ENCODE results near the gene EXPH5. TPM values are rescaled to one million over a fixed set of nuclear protein-coding genes. Genes with fewer than 3 reads are reported as not detected.

The EXPH5 gene
- total and polyA plus RNA-seq, 9 of the 15 experiments (the other 6 are each of a cell fraction or from before 2014, with no cell fraction given) = 1.3 to 8.5 (median 4.8) TPM

- BruUV-seq (replicated peaks) = no TSS peak
- Histone ChIP-seq H3K27ac (ENCODE audit: extremely low read depth, low read depth, low read length) (no peak overlapping the region), H3K9me3 (replicated peaks; ENCODE audit: control insufficient read depth, insufficient read depth, low read depth, low read length) (no peaks in the 10 kb centered on the region), H4K20me1 (replicated peaks; ENCODE audit: control insufficient read depth, insufficient read depth, low read length) (no peaks in the 10 kb centered on the region), H2AFZ (ENCODE audit: low read depth, low read length) (no peak overlapping the region), H3K27me3 (ENCODE audit: control insufficient read depth in 2 of 2, insufficient read depth in 2 of 2, low read length in 2 of 2) (no peaks in the 10 kb centered on the region), H3K36me3 (ENCODE audit: control insufficient read depth, insufficient read depth, low read length) (peaks cover 2% of the 10 kb centered on the region; the same call in 1 of the 3 replicates), H3K4me3 (no peak overlapping the region), H3K4me1 (replicated peaks in 1 of 2; ENCODE audit: control insufficient read depth in 2 of 2, insufficient read depth in 2 of 2, low read length in 2 of 2) (peaks cover 0 to 9% of the 10 kb centered on the region in 2 experiments; a peak in 2 of 5 replicates), H3K9ac (ENCODE audit: insufficient read depth in 1 of 2, low read depth in 2 of 2, low read length in 2 of 2) (no peak overlapping the region), H3K79me2 (ENCODE audit: control insufficient read depth, insufficient read depth, low read length) (peaks cover 15% of the 10 kb centered on the region), H3K9me1 (ENCODE audit: control insufficient read depth, insufficient read depth, low read length) (no peaks in the 10 kb centered on the region), H3K4me2 (ENCODE audit: insufficient read depth, low read length) (no peak overlapping the region)
- TF ChIP-seq, protein P1, sequence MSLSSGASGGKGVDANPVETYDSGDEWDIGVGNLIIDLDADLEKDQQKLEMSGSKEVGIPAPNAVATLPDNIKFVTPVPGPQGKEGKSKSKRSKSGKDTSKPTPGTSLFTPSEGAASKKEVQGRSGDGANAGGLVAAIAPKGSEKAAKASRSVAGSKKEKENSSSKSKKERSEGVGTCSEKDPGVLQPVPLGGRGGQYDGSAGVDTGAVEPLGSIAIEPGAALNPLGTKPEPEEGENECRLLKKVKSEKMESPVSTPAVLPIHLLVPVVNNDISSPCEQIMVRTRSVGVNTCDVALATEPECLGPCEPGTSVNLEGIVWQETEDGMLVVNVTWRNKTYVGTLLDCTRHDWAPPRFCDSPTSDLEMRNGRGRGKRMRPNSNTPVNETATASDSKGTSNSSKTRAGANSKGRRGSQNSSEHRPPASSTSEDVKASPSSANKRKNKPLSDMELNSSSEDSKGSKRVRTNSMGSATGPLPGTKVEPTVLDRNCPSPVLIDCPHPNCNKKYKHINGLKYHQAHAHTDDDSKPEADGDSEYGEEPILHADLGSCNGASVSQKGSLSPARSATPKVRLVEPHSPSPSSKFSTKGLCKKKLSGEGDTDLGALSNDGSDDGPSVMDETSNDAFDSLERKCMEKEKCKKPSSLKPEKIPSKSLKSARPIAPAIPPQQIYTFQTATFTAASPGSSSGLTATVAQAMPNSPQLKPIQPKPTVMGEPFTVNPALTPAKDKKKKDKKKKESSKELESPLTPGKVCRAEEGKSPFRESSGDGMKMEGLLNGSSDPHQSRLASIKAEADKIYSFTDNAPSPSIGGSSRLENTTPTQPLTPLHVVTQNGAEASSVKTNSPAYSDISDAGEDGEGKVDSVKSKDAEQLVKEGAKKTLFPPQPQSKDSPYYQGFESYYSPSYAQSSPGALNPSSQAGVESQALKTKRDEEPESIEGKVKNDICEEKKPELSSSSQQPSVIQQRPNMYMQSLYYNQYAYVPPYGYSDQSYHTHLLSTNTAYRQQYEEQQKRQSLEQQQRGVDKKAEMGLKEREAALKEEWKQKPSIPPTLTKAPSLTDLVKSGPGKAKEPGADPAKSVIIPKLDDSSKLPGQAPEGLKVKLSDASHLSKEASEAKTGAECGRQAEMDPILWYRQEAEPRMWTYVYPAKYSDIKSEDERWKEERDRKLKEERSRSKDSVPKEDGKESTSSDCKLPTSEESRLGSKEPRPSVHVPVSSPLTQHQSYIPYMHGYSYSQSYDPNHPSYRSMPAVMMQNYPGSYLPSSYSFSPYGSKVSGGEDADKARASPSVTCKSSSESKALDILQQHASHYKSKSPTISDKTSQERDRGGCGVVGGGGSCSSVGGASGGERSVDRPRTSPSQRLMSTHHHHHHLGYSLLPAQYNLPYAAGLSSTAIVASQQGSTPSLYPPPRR (CRISPR knock-in tag; IDR thresholded peaks at IDR 0.05; ENCODE audit: borderline replicate concordance) = no peak
- TF ChIP-seq ILF3 (IDR thresholded peaks at IDR 0.05; ENCODE audit: borderline replicate concordance) = no peak
- no peak for TF ChIP-seq BHLHE40 (IDR thresholded peaks at IDR 0.05; ENCODE audit: low read length)
- TF ChIP-seq TRIM28 (IDR thresholded peaks at IDR 0.05) = no peak
- no peak for TF ChIP-seq SOX6 (IDR thresholded peaks at IDR 0.05)
- no peak for TF ChIP-seq DDX20 (tag; IDR thresholded peaks at IDR 0.05; ENCODE audit: low read depth)
- no peak for TF ChIP-seq NR2C1 (IDR thresholded peaks at IDR 0.05)
- no peak for TF ChIP-seq NR2C1 (tag; IDR thresholded peaks at IDR 0.05)
- CTCF ChIA-PET (ENCODE audit: low intra/inter-chr PET ratio) = no interaction called here
- intact Hi-C loops (cut with micrococcal nuclease) = no loop called here
- in situ Hi-C loops (cut with MboI) = no loop called here
- POLR2A ChIA-PET = no interaction called here
- FAIRE-seq (no peak), DNase-seq (ENCODE audit: extremely low read depth in 1 of 4, low spot score in 3 of 4) (no peak), ATAC-seq (no peak)
These were observed 8.6 kb downstream of the EXPH5 start for GRCh38 chr11:108584973-108585372.
